ENCODE data around the gene CHST11. TPM values are rescaled to one million over a fixed set of nuclear protein-coding genes. Genes with fewer than 3 reads are reported as not detected.

Gene CHST11
- total RNA-seq, 1 donor from 2014 or later: 7.7 TPM

GRCh38 chr12:104521731-104522130 is 65.0 kb downstream of the CHST11 start:
- H3K36me3 Mint-ChIP-seq: no peaks in the 10 kb centered on the region
- Histone ChIP-seq H3K9me3 (ENCODE audit: low read depth) (no peaks in the 10 kb centered on the region), H3K4me3 (no peak overlapping the region), H3K27me3 (no peaks in the 10 kb centered on the region), H3K4me2 (no peak overlapping the region), H3K36me3 (no peaks in the 10 kb centered on the region), H3K9ac (no peak overlapping the region), H3K4me1 (peaks cover 22% of the 10 kb centered on the region), H2AFZ (replicated peaks) (no peak overlapping the region), H3F3A (ENCODE audit: low read depth) (peaks cover 10% of the 10 kb centered on the region), H3K27ac (no peak overlapping the region), H4K20me1 (ENCODE audit: low read depth) (peaks cover 30% of the 10 kb centered on the region), H3K79me2 (ENCODE audit: low read depth) (peaks cover 24% of the 10 kb centered on the region)
- peaks cover 49% of the 10 kb centered on the region for H3K4me1 Mint-ChIP-seq
- H3K4me3 Mint-ChIP-seq: no peak overlapping the region
- TF ChIP-seq EZH2 (IDR thresholded peaks at IDR 0.05): no peak
- no peak for TF ChIP-seq EZH2phosphoT487 (IDR thresholded peaks at IDR 0.05)
- TF ChIP-seq CTCF (IDR thresholded peaks at IDR 0.05): no peak
- DNase-seq (ENCODE audit: low spot score): no peak
- no peaks in the 10 kb centered on the region for H3K9me3 Mint-ChIP-seq
- no peaks in the 10 kb centered on the region for H3K27me3 Mint-ChIP-seq (ENCODE audit: insufficient read depth, low read depth)
- no peak overlapping the region for H3K27ac Mint-ChIP-seq

GRCh38 chr12:104522985-104523722 is 66.4 kb downstream of the CHST11 start:
- no peaks in the 10 kb centered on the region for H3K27me3 ChIP-seq
- H3K4me2 ChIP-seq: no peak overlapping the region
- H4K20me1 ChIP-seq (ENCODE audit: low read depth): peaks cover 30% of the 10 kb centered on the region

GRCh38 chr12:104524034-104524832 is 67.5 kb downstream of the CHST11 start:
- no peak for DNase-seq (ENCODE audit: low spot score)
- no peaks in the 10 kb centered on the region for H3K36me3 ChIP-seq
- H3K9me3 ChIP-seq (ENCODE audit: low read depth): no peaks in the 10 kb centered on the region
- Mint-ChIP-seq H3K27ac (no peak overlapping the region), H3K27me3 (ENCODE audit: insufficient read depth, low read depth) (no peaks in the 10 kb centered on the region), H3K9me3 (peaks cover 7% of the 10 kb centered on the region), H3K4me3 (no peak overlapping the region), H3K4me1 (peaks cover 53% of the 10 kb centered on the region), H3K36me3 (peaks cover 2% of the 10 kb centered on the region)
- H3K27ac ChIP-seq: no peak overlapping the region
- H3K79me2 ChIP-seq (ENCODE audit: low read depth): peaks cover 24% of the 10 kb centered on the region
- no peak overlapping the region for H3K4me3 ChIP-seq
- peaks cover 23% of the 10 kb centered on the region for H4K20me1 ChIP-seq (ENCODE audit: low read depth)
- H3K4me1 ChIP-seq: peaks cover 24% of the 10 kb centered on the region
- no peak overlapping the region for H3K4me2 ChIP-seq
- H3K9ac ChIP-seq: no peak overlapping the region
- no peak for TF ChIP-seq EZH2 (IDR thresholded peaks at IDR 0.05)
- TF ChIP-seq CTCF (IDR thresholded peaks at IDR 0.05): no peak
- H2AFZ ChIP-seq (replicated peaks): no peak overlapping the region
- H3F3A ChIP-seq (ENCODE audit: low read depth): peaks cover 12% of the 10 kb centered on the region
- H3K27me3 ChIP-seq: no peaks in the 10 kb centered on the region

More at GRCh38 chr12:104522985-104523722, 66.4 kb downstream of the CHST11 start:
- no peak overlapping the region for H2AFZ ChIP-seq (replicated peaks)
- H3K9me3 ChIP-seq (ENCODE audit: low read depth): no peaks in the 10 kb centered on the region
- no peaks in the 10 kb centered on the region for H3K36me3 ChIP-seq
- no peak overlapping the region for H3K27ac ChIP-seq
- peaks cover 24% of the 10 kb centered on the region for H3K79me2 ChIP-seq (ENCODE audit: low read depth)
- no peak overlapping the region for H3K4me3 ChIP-seq
- peaks cover 5% of the 10 kb centered on the region for H3K9me3 Mint-ChIP-seq
- no peak overlapping the region for H3K27ac Mint-ChIP-seq
- no peaks in the 10 kb centered on the region for H3K27me3 Mint-ChIP-seq (ENCODE audit: insufficient read depth, low read depth)
- H3K4me3 Mint-ChIP-seq: no peak overlapping the region
- H3K4me1 ChIP-seq: peaks cover 24% of the 10 kb centered on the region
- TF ChIP-seq EZH2 (IDR thresholded peaks at IDR 0.05) (no peak), EZH2phosphoT487 (IDR thresholded peaks at IDR 0.05) (no peak), CTCF (IDR thresholded peaks at IDR 0.05) (no peak)
- H3K4me1 Mint-ChIP-seq: peaks cover 55% of the 10 kb centered on the region
- peaks cover 12% of the 10 kb centered on the region for H3F3A ChIP-seq (ENCODE audit: low read depth)
- no peak for DNase-seq (ENCODE audit: low spot score)
- H3K36me3 Mint-ChIP-seq: no peaks in the 10 kb centered on the region
- H3K9ac ChIP-seq: no peak overlapping the region

All from neural progenitor cell (in vitro differentiated cells).